HepG2 (cell line): ENCODE measurements around the gene RRM2. TPM values are rescaled to one million over a fixed set of nuclear protein-coding genes. Genes with fewer than 3 reads are reported as not detected.

ENCODE experiments used
- ATAC-seq: fragments of 200-7000 bp; cut with Tn5 transposase; 3 replicates; pipeline ENCODE4 v1.9.1; 2020; ENCODE audit warnings: mild to moderate bottlenecking, moderate library complexity
- BruUV-seq: library from RNA; stranded (reverse); fragments of 400-500 nt; replicated peaks from 2 replicates; lab custom pipeline; 2021; lab: Mats Ljungman, UMichigan
- CTCF ChIA-PET: fragments of 300-600 bp; formaldehyde crosslinking; extraction: SDS; loops from one replicate; lab custom pipeline; 2021; ENCODE audit warnings: low total read pairs, inconsistent platforms, low intra/inter-chr PET ratio; lab: Yijun Ruan, JAX
- POLR2A ChIA-PET: fragments of 350-600 bp; sonication (Branson Sonifier 250); formaldehyde crosslinking; loops from one replicate; lab custom pipeline; 2020; ENCODE audit warnings: antibody characterized with exemption, inconsistent platforms; lab: Yijun Ruan, JAX
- DNase-seq: peaks from one replicate; pipeline ENCODE4 v3.0.0-alpha.2; 2015; ENCODE audit warnings: low spot score
- FAIRE-seq: peaks from 3 replicates; lab custom pipeline; 2011; peaks lifted over from hg19 to GRCh38; lab: Jason Lieb, UNC
- H2AFZ ChIP-seq: one replicate; pipeline ENCODE4 v1.6.1; 2011; ENCODE audit warnings: low read length, inconsistent platforms
- H3K27ac ChIP-seq: fragments of 300-600 bp; 3 replicates; pipeline ENCODE4 v1.8.0; 2011; ENCODE audit warnings: mixed run types, mild to moderate bottlenecking, mixed read lengths, low read length, inconsistent platforms; ENCODE audit not compliant: insufficient read depth; ENCODE audit errors: extremely low read length
- H3K27me3 ChIP-seq, 2 experiments: fragments of 200-600 bp in 1 of 2; 2 replicates in 1 of 2; 3 replicates in 1 of 2; pipeline versions ENCODE4 v1.6.0 to v1.8.0; 2011; ENCODE audit warnings: low read length in 2 of 2, mild to moderate bottlenecking in 2 of 2, moderate library complexity in 2 of 2, inconsistent platforms in 1 of 2; ENCODE audit not compliant: insufficient read depth in 2 of 2, control insufficient read depth in 1 of 2
- H3K36me3 ChIP-seq, 2 experiments: fragments of 200-600 bp in 1 of 2; replicated peaks in 1 of 2; 2 replicates in 1 of 2; 3 replicates in 1 of 2; pipeline versions ENCODE4 v1.5.1 to v1.8.0; 2011; ENCODE audit warnings: low read length in 2 of 2, inconsistent platforms in 1 of 2; ENCODE audit not compliant: insufficient read depth in 2 of 2, control insufficient read depth in 1 of 2
- H3K4me1 ChIP-seq: 2 replicates; pipeline ENCODE4 v1.5.1; 2012; ENCODE audit warnings: low read length, inconsistent platforms; ENCODE audit not compliant: insufficient read depth
- H3K4me2 ChIP-seq: 2 replicates; pipeline ENCODE4 v1.6.0; 2011; ENCODE audit warnings: low read depth, low read length, inconsistent platforms
- H3K4me3 ChIP-seq, 3 experiments: fragments of 200-600 bp in 1 of 3; sonication (generic), shearing (Covaris generic) in 1 of 3; replicated peaks in 1 of 3; 2 replicates each; pipeline ENCODE4 v1.5.1; 2011 to 2016; ENCODE audit warnings: low read length in 3 of 3, inconsistent platforms in 2 of 3, low read depth in 2 of 3, mild to moderate bottlenecking in 2 of 3, control low read depth in 1 of 3, mixed read lengths in 1 of 3; ENCODE audit not compliant: insufficient read depth in 1 of 3
- H3K79me2 ChIP-seq: one replicate; pipeline ENCODE4 v1.6.1; 2011; ENCODE audit warnings: low read length, inconsistent platforms; ENCODE audit not compliant: insufficient read depth
- H3K9ac ChIP-seq: 2 replicates; pipeline ENCODE4 v1.6.0; 2011; ENCODE audit warnings: mild to moderate bottlenecking, low read depth, low read length, inconsistent platforms; ENCODE audit not compliant: insufficient read depth
- H3K9me3 ChIP-seq: 2 replicates; pipeline ENCODE4 v1.5.1; 2012; ENCODE audit warnings: mild to moderate bottlenecking, low read length
- H4K20me1 ChIP-seq: 2 replicates; pipeline ENCODE4 v1.6.0; 2011; ENCODE audit warnings: inconsistent platforms, mild to moderate bottlenecking, low read length, moderate library complexity; ENCODE audit not compliant: insufficient read depth
- UBTF ChIP-seq: sonication (generic); formaldehyde crosslinking; IDR thresholded peaks from 2 replicates; pipeline ENCODE4 v1.4.0; 2020; ENCODE audit warnings: mild to moderate bottlenecking, missing genetic modification reagents
- ZBTB7A ChIP-seq: sonication (generic); formaldehyde crosslinking; IDR thresholded peaks from 2 replicates; pipeline ENCODE4 v1.8.0; 2022; ENCODE audit warnings: mild to moderate bottlenecking, missing genetic modification reagents
- ZFP91 ChIP-seq: sonication (generic); formaldehyde crosslinking; IDR thresholded peaks from 2 replicates; pipeline ENCODE4 v1.9.0; 2022; ENCODE audit warnings: missing genetic modification reagents, mild to moderate bottlenecking, borderline replicate concordance
- ZNF12 ChIP-seq: sonication (generic); formaldehyde crosslinking; IDR thresholded peaks from 2 replicates; pipeline ENCODE4 v1.5.0; 2020; ENCODE audit warnings: missing genetic modification reagents
- ZNF572 ChIP-seq: sonication (generic); formaldehyde crosslinking; IDR thresholded peaks from 2 replicates; pipeline ENCODE4 v1.5.1; 2020; ENCODE audit warnings: mild to moderate bottlenecking, missing genetic modification reagents
- ZNF605 ChIP-seq: sonication (generic); formaldehyde crosslinking; IDR thresholded peaks from 2 replicates; pipeline ENCODE4 v1.8.0; 2022; ENCODE audit warnings: mild to moderate bottlenecking, missing genetic modification reagents
- WGBS: methylation state at CpG from one replicate; pipeline ENCODE4 v1.1.6; 2017; ENCODE audit warnings: low lambda C conversion rate; 5-methylcytosine and 5-hydroxymethylcytosine counted together
- in situ Hi-C: cut with HindIII; loops from 2 replicates; pipeline ENCODE4 v1.10.0; 2017; ENCODE audit warnings: low pct_unique_long_range_greater_than_20kb; ENCODE audit not compliant: extremely low pct_ligation_motif_present
- intact Hi-C: fragments of 100-400 bp; cut with micrococcal nuclease; formaldehyde crosslinking; loops from one replicate; pipeline ENCODE4 v1.10.0; 2022; ENCODE audit not compliant: unreplicated experiment
- polyA plus RNA-seq, 8 experiments: library from polyadenylated mRNA; depleted of rRNA in 3 of 8; stranded (reverse) in 7 of 8; unstranded in 1 of 8; fragments of >200 nt; fragmentation: Illumina TruSeq in 4 of 8; extraction: Trizol in 4 of 8; gene quantifications; 2 replicates each; pipeline versions ENCODE4 v1.2.1 to v1.2.3, GENCODE V29; 2011 to 2016; ENCODE audit warnings: low read depth in 4 of 8, missing spikeins in 1 of 8, mixed read lengths in 1 of 8; ENCODE audit not compliant: insufficient read depth in 1 of 8
- total RNA-seq, 5 experiments: library from RNA; depleted of rRNA; stranded (reverse); fragments of >200 nt; fragmentation: Illumina TruSeq; extraction: Trizol; gene quantifications; 2 replicates each; pipeline ENCODE4 v1.2.3, GENCODE V29; 2016; ENCODE audit warnings: low read depth in 1 of 5
- TF ChIP-seq, protein P1 (sequence below): sonication (generic); formaldehyde crosslinking; conservative IDR thresholded peaks from 2 replicates; pipeline ENCODE4 v1.8.1; 2023; ENCODE audit warnings: missing genetic modification reagents
- TF ChIP-seq, protein P2 (sequence below): sonication (generic); formaldehyde crosslinking; IDR thresholded peaks from 2 replicates; pipeline ENCODE4 v1.5.1; 2020; ENCODE audit warnings: mild to moderate bottlenecking, missing genetic modification reagents, moderate library complexity
- TF ChIP-seq, protein P3 (sequence below): sonication (generic); formaldehyde crosslinking; IDR thresholded peaks from 2 replicates; pipeline ENCODE4 v1.4.0; 2020; ENCODE audit warnings: missing genetic modification reagents

RRM2 gene
- total and polyA plus RNA-seq, 2 of the 13 experiments (the other 11 are each of a cell fraction or from before 2014, with no cell fraction given) = 31.3 to 150 TPM

DNA sequence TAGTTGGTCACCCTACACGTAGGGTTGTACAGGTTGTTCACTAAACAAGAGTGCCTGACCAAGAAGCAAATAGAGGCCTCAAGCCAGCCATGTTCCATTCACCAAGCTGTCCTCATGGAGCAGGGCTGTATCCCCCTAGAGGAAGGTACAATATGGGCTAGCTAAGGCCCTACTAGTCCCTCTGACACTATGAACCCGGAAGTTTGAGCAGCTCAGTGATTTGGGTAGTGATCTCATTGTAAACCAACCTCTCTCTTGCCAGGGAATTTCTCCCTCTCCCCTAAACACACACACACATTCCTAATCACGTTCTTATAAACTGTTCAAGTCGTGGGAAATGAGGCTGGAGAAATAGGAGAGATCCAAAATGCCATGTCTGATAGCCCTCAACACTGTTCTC, 35.6 kb upstream of the RRM2 start (continued):
- 0 out of 2 replicates have a peak, but pooled peaks have one; percentile 15 for TF ChIP-seq UBTF (CRISPR knock-in tag)
- TF ChIP-seq, protein P1, sequence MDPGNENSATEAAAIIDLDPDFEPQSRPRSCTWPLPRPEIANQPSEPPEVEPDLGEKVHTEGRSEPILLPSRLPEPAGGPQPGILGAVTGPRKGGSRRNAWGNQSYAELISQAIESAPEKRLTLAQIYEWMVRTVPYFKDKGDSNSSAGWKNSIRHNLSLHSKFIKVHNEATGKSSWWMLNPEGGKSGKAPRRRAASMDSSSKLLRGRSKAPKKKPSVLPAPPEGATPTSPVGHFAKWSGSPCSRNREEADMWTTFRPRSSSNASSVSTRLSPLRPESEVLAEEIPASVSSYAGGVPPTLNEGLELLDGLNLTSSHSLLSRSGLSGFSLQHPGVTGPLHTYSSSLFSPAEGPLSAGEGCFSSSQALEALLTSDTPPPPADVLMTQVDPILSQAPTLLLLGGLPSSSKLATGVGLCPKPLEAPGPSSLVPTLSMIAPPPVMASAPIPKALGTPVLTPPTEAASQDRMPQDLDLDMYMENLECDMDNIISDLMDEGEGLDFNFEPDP (CRISPR knock-in tag) = 0 out of 2 replicates have a peak, but pooled peaks have one; percentile 34
- no peak for TF ChIP-seq ZNF12 (CRISPR knock-in tag)

DNA sequence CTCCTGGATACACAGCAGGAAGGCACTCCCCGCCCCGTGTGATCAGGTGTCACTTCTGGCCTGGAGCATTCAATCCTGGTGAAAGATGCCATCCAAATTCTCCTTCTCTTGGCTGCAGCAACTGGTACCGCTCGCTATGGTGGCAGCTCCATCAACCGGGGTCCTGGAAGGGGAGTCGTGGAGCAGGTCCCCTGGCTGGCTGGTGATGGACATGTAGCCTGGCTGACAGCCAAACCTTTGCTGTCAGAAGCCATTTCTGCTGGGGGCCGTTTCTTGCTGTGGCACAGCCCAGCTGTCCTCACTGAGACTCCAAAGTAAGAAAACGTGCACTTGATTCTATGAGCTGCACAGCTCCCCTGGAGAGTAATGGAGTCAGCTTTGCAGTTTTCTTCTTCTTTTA, 35.2 kb upstream of the RRM2 start:
- no peak for DNase-seq
- in situ Hi-C loops = no loop called here
- Histone ChIP-seq H3K9ac (no peak overlapping the region), H3K27me3 (peaks cover 4 to 33% of the 10 kb centered on the region in 2 experiments; a peak in 4 of 5 replicates), H4K20me1 (no peaks in the 10 kb centered on the region), H2AFZ (peak overlapping the region; percentile 86), H3K4me2 (peak overlapping the region; percentile 43), H3K4me3 (peak overlapping the region in 1 of 3 experiments; percentile 8; a peak in 2 of 6 replicates), H3K79me2 (no peaks in the 10 kb centered on the region), H3K4me1 (peaks cover 26% of the 10 kb centered on the region), H3K36me3 (no peaks in the 10 kb centered on the region), H3K9me3 (no peaks in the 10 kb centered on the region), H3K27ac (no peak overlapping the region)
- FAIRE-seq = no peak
- CTCF ChIA-PET = no interaction called here
- intact Hi-C loops = no loop called here
- BruUV-seq = no TSS peak
- POLR2A ChIA-PET = no interaction called here
- peak; percentile 49 for ATAC-seq
- WGBS = 57% methylated on average over 8 of the region's 8 CpGs
- 0 out of 2 replicates have a peak, but pooled peaks have one; percentile 32 for TF ChIP-seq ZNF605 (CRISPR knock-in tag)
- TF ChIP-seq ZFP91 (CRISPR knock-in tag) = peak; percentile 47; the same call in 1 of the 2 replicates
- TF ChIP-seq ZNF572 (CRISPR knock-in tag) = peak; percentile 58; the same call in 1 of the 2 replicates
- TF ChIP-seq, protein P2, sequence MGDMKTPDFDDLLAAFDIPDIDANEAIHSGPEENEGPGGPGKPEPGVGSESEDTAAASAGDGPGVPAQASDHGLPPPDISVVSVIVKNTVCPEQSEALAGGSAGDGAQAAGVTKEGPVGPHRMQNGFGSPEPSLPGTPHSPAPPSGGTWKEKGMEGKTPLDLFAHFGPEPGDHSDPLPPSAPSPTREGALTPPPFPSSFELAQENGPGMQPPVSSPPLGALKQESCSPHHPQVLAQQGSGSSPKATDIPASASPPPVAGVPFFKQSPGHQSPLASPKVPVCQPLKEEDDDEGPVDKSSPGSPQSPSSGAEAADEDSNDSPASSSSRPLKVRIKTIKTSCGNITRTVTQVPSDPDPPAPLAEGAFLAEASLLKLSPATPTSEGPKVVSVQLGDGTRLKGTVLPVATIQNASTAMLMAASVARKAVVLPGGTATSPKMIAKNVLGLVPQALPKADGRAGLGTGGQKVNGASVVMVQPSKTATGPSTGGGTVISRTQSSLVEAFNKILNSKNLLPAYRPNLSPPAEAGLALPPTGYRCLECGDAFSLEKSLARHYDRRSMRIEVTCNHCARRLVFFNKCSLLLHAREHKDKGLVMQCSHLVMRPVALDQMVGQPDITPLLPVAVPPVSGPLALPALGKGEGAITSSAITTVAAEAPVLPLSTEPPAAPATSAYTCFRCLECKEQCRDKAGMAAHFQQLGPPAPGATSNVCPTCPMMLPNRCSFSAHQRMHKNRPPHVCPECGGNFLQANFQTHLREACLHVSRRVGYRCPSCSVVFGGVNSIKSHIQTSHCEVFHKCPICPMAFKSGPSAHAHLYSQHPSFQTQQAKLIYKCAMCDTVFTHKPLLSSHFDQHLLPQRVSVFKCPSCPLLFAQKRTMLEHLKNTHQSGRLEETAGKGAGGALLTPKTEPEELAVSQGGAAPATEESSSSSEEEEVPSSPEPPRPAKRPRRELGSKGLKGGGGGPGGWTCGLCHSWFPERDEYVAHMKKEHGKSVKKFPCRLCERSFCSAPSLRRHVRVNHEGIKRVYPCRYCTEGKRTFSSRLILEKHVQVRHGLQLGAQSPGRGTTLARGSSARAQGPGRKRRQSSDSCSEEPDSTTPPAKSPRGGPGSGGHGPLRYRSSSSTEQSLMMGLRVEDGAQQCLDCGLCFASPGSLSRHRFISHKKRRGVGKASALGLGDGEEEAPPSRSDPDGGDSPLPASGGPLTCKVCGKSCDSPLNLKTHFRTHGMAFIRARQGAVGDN (CRISPR knock-in tag) = 0 out of 2 replicates have a peak, but pooled peaks have one; percentile 11
- TF ChIP-seq, protein P3, sequence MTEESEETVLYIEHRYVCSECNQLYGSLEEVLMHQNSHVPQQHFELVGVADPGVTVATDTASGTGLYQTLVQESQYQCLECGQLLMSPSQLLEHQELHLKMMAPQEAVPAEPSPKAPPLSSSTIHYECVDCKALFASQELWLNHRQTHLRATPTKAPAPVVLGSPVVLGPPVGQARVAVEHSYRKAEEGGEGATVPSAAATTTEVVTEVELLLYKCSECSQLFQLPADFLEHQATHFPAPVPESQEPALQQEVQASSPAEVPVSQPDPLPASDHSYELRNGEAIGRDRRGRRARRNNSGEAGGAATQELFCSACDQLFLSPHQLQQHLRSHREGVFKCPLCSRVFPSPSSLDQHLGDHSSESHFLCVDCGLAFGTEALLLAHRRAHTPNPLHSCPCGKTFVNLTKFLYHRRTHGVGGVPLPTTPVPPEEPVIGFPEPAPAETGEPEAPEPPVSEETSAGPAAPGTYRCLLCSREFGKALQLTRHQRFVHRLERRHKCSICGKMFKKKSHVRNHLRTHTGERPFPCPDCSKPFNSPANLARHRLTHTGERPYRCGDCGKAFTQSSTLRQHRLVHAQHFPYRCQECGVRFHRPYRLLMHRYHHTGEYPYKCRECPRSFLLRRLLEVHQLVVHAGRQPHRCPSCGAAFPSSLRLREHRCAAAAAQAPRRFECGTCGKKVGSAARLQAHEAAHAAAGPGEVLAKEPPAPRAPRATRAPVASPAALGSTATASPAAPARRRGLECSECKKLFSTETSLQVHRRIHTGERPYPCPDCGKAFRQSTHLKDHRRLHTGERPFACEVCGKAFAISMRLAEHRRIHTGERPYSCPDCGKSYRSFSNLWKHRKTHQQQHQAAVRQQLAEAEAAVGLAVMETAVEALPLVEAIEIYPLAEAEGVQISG (CRISPR knock-in tag) = no peak
- TF ChIP-seq ZBTB7A = no peak
